Fibroblast of skin of left quadriceps (primary cell): ENCODE measurements around the gene H19.

Experiments used
- DNase-seq, 2 experiments: peaks; one replicate each; pipeline ENCODE4 v3.0.0-alpha.2; 2013; ENCODE audit warnings: low read depth in 2 of 2

H19 gene

DNA sequence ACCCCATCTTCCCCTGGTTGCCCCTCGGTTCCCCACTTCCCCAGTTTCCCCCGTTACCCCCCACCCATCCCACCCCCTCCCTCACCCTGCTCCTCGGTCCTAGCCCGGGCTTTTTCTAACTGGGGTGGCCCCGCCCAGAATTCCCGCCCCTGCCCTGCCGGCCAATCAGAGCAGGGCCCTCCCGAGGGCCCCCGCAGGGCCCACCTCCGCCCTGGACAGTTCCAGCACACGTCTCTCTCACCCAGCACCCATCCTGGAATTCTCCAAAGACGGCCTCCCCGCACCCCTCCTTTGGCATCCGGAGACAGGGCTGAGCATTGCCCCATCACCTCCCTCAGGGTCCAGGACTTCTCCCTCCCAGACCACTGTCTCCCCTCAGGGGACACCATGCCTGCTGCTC lies at the start of gene H19:
H19 (minus strand) TSS at position 88 of the 400 bp plus-strand sequence.
- DNase-seq: no peak

DNA sequence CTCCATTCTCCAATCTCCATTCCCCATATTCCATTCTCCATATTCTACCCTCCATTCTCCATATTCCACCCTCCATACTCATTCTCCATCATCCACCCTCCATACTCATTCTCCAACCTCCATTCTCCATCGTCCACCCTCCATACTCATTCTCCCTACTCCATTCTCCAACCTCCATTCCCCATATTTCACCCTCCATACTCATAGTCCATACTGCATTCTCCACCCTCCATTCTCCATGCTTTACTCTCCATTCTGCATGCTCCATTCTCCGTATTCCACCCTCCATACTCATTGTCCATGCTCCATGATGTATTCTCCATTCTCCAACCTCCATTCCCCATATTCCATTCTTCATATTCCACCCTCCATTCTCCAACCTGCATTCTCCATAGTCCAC lies 44.3 kb upstream of the H19 start:
- no peak for DNase-seq

DNA sequence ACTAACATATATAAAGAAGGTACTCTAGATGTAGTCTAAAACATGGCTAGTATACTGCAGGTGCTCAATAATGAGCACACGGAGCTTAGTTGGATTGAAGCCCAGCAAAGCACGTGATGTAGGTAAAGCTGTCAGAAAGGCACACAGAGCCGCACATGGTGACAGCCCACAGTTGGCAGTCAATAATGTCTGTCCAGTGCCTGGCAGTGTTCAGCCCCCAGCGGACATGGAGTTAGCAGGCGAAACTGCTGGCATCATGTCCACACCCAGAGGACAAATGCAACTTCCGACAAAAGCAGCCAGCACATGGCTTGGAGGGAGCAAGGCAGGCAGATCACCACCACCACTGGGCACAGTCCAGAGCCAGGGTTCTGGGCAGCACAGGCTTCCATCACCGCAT lies 43.5 kb upstream of the H19 start:
- DNase-seq: no peak

DNA sequence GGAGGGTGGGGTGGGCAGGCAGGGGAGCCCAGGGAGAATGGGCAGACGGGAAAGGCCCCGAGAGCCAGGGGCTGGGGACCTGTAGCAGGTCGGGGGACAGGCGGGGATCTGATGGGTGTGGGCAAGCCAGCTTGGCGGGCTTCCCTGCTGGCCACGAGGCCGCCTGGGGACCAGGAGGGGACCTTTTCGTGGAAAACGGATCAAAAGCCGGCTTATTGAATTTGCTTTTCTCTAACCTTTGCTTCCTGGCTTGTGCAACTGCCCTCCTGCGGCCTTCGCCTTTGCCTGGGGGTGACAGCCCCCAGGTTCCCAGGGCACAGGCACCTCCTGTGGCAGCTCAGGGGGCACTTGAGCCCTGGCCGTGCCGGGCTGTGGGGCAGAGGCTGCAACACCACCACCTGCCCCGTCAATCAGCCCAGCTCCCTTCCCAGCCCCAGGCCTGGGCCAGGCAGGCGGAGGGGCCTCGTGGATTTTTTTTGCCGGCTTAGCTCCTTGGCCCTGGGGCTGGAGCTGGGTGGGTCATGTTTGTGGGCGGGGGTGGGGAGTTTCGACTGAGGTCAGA lies 41.6 kb upstream of the H19 start:
- DNase-seq: no peak

DNA sequence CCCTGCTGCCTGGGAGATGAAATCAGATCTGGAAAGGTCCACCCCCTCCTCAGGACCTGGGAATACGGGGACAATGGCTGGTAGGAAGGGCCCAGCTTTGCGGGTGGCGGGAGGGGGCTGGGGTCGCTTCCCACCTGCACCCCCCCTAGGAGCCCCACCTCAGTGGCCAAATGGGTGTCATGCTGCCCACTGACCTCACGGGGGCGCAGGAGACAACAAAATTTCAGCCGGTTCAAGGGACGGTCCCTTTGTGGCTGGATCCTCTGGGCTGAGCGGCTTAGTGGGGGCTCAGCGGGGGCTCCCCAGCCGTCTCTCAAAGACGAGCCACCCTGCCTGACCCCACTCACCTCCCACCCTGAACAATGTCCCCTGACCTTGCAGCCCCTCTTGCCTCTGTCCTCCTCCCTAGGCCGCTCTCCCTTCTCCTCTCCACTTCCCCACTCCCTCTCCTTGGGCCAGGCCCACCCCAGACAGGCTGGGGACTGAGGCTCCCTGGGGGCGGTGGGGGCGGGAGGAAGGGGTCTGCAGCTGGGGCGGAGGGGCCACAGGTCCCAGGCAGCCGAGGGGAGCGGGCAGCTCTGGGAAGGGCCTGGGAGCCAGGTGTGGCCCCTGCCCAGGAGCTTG lies 39.3 kb upstream of the H19 start:
- no peak for DNase-seq

DNA sequence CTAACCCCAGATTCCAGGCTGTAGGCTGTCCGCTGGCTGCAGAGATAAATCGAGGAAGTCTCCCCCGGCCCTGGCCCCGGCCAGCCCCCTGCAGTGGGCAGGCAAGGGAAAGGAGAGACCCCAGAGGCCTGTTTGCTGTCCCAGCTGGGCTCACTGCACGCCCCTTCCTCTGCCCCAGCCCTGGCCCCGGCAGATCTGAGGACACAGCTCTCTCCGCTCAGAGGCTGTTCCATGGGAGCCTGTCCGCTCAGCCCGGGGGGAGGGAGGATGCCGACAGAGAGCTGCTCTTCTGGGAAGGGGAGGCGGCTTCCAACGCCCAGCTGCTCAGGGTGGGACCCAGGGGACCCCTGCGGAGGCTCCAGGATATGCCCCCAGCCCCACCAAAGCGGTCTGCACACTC lies 37.7 kb upstream of the H19 start:
- no peak for DNase-seq

DNA sequence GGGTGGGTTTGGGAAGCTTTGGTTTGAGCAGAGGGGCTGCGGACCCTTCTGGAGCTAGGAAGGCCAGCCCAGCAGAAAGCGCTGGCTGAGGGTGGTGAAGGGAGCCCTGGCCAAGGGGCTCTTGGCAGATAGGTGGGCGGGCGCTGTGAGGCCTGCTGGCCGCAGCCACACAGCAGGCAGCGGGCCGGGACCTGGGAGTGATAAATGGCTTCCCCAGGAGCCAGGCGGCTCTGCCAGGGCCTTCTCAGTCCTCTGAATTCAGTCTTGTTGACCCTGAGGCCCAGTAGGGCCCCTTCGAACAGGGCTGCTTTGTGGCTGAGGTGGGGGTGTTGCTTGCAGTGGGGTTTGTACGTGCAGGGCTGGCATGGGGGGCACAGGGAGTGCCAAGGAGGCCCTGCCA lies 33.4 kb upstream of the H19 start:
- no peak for DNase-seq

DNA sequence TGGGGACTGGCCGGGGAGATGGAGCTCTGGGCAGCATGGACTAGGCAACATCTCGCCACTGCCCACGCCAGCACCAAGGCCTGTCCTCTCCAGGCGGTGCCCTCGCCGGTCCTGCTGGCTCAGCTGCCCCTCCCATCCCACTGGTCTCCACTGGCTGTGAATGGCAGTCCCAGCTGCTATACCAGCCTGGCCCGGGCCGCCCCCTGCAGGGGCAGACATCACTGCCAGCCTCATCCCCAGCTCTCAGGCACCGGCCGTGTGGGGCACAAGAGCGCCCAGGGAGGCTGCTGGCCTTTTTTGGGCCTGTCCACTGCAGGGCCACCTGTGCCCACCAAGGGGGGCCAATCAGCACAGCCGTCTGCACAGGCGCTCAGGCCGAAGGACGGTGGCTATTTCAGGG lies 30.1 kb upstream of the H19 start:
- no peak for DNase-seq

DNA sequence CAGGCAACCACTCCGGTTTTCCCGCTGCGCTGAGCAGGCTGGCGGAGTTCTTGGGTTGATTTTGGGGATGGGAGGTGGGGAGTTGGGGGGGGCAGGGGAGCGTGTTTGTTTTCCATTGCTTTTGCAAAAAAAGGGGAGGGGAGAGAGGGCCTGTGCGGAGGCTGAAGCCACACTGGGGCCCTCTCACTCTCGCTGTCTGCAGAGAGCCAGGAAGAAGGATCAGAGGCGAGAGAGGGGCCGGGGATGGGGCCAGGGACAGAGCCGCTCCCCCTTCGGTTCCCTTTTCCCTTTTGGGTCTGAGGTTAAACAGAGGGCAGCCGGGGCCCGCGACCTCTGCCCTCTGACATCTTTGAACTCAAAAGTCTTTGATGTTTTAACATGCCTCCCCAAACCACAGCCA lies 17.4 kb upstream of the H19 start:
- no peak for DNase-seq

DNA sequence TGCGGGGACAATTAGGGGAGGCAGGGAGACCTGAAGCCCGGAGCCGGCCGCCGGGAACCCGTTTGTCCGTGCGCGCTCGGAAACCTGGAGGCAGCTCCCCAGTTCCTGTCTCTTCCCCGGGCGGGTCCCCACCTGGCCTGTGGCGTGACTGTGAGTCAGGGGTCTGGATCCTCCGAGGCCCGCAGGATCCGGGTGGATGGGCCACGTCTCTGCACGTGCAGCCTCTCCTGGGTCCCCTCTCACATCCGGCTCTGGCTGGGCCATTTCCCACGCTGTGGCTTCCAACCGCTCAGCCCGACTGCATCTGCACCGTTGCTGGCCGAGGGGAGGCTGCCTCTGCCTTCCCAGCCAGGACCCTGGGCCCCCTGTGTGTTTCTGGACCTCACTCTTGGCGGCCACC lies 14.8 kb upstream of the H19 start:
- no peak for DNase-seq

DNA sequence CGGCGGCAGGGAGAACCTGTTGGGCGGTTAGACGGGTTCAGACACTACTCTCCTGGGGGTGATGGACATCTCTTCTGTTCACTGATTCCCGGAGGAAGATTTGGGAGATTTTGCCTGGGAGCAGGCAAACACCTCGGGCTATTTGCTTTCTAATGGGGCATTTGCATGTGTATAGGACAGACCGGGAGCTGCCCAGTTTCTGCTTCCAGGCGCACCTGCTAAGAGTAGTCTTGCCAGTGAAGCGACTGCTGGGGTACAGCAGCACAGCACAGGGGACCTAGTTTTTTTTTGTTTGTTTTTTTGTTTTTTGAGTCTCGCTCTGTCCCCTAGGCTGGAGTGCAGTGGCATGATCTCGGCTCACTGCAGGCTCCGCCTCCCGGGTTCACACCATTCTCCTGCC lies 6.8 kb upstream of the H19 start:
- DNase-seq: no peak

DNA sequence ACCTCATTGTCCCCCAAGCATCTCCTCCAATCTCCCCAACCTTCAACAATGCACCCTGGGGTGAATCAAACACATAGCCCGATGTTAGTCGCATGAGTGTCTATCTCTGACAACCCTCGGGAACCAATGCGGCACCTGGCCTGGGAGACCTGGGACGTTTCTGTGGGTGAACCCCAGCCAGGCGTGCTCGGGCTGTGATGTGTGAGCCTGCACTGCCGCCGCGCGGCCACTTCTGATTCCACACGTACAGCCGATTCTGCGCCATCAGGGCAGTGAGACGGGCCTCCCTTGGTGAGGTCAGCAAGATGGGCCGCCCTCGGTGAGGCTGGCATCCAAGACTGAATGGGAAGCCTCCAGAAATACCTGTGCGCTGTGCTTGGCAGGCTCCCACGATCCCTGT lies 5.2 kb upstream of the H19 start:
- DNase-seq: no peak

DNA sequence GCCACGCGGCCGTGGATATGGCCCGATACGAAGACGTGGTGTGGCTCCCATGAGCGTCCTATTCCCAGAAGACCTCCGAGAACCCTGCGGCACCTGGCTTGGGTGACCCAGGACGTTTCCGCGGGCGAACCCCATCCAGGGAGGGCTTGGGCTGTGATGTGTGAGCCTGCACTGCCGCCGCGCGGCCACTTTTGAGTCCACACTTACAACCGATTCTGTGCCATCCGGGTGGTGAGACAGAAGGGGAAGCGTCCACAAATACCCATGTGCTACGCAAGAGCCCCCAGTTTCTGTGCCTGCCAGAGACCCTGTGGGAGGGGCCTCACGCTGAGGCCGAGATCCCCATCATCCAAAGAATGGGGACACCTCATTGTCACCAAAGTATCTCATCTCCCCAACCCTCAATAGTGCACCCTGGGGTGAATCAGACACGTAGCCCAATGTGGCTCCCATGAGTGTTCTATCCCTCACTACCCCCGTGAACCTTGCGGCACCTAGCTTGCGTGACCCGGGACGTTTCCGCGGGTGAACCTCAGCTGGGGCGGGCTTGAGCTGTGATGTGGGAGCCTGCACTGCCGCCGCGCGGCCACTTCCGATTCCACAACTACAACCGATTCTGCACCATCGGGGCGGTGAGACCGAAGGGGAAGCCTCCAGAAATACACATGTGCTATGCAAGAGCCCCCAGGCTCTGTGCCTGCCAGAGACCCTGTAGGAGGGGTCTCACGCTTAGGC lies 4.6 kb upstream of the H19 start:
- DNase-seq: no peak

DNA sequence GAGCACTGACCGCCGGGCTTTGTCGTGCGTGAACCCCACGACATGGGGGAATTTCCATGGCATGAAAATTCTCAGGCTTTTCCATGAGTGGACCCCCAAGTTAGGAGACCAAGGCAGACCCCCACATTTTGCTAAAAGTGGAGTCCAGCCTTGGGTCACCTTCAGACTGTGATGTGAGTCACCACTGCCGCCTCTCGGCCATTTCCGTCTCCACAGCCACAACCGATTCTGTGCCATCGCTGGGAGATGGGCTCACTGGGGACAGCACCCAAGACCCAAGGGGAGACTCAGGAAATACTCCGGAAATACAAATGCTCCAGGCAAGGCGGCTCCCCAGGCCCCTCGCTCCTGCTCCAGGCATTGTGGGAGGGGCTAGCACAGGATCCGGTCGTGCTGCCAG lies 1.2 kb upstream of the H19 start:
- no peak for DNase-seq

DNA sequence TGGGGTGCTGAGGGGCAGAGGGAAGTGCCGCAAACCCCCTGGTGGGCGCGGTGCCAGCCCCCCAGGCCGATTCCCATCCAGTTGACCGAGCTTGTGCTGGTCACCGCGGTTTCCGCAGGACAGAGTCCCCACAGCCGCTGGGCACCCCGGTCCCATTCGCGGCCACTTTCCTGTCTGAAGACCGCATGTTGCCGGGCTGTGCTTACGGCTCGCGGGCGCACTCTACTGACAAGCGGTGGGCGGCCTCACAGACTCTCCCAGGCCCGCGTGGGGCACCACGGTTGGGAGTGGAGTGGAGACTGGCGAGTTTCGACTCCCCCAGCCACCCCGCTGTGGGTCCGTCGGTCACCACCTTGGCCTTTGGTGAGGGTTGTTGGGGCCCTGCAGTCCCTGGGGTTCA lies 648 bp upstream of the H19 start:
- no peak for DNase-seq

DNA sequence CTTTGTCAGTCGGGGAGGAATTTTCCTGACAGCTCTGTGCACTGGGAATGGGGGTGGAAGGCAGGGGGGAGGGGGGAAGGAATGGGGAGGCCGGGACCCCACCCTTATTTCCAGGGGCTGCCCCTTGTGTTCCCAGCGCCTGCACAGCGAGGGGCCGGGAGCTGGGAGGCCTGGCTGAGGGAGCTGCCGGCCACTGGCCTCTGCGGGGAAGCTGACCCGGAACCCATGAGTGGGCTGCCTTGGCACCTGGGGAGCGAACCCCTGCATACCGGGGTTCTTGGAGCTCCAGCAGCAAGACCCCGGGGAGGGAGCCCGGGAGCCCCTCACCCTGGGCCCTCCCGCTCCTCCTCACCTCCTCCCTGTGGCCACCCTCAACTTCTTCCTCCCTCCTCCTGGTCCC lies 3.5 kb downstream of the H19 start:
- no peak for DNase-seq

DNA sequence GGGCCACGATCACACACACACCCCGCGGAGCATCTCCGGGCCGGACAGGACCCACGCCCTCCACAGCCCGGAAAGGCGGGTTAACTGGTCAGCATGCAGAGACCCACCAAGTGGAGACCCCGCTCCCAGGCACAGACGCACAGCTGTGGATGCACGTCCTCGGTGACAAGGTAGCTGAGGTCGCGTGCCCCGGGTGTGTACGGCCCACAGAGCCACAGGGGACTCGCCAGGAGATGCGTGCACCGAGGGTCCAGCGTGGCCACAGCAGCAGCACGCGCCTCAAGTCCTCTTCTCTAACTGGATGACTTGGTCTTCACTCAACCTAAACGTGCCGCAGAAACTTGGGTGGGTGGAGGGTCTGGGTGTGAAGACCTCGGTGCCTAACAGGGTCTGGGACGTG lies 5.5 kb downstream of the H19 start:
- no peak for DNase-seq

DNA sequence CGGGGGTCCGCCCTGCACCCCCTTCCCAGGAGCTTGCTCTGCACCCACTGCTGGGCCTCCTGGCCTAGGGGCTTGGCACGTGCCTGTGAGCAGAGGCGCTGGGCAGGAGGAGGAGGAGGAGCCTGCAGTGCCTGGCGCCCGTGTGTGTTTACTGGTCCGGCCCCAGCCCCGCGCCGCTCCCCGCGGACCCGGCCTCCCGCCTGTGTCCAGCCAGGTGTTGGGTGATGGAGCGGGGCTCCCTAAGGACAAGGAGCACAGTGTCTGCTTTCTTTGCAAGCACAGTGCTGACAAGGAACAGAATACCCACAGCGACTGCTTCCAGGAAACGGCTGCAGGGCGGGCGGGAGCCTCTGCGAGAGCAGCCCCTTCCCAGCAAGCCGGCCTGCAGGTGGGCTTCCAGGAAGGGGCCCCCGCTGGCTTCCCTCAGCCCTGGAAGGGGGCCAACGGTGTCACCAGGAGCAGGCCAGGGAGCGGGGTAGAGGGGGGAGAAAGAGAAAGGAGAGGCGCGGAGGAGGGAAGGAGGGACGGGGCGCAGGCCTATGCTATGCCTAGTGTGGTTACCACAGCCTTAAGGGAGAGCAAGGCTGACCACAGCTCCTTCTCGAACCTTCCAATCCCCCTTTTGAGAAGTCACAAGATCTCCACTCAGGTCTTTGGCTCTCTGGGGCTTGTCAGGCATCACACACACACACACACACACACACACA lies 6.6 kb downstream of the H19 start:
- DNase-seq: no peak

DNA sequence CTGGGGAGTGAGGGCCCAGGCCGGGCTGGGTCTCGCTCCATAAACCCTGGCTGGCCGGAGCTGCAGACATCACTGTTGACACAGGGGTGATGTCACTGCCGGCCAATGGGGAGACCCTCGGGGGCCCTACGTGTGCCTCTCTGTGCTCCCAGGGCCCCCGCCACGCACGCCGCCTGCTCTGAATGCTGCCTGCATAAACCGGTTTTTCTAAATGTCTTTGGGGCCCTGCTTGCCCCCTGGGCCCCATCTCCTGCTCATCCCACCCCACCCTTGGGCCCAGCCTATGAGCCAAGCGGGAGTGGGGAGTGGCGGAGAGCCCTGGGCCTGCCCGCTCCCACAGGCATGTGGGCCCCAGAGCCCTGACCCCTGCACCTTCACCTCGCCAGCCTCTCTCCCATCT lies 7.7 kb downstream of the H19 start:
- DNase-seq: no peak

DNA sequence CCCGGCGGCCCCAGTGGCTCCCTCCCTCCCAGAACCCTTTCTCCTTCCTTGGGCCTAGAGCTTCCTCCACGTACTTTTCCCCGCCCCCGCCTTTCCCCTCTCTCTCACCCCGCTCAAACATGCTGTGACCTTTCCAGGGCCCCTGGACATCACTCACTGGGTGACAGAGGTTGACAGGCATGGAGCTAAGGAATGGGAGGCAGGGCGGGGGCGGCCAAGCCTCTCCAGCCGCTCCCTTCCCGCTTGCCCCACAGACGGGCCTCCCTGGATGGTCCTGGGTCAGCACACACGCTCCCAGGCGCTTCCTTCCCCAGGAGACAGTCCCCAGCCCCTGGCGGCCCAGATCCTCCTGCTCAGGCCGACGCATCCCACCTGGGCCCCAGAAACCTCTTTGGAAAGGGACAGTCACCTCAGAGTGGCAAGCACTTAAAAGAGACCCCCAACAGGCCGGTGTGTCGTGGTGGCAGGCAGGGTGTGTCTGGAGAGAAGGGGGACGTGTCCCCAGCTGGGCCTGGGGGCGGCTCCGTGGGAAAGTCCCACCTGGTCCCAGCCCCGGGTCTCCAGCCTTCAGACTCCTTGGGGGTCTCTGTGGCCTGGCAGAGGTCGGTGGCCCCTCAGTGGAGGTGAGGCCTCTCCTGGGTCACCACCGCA lies 8.8 kb downstream of the H19 start:
- DNase-seq: no peak

DNA sequence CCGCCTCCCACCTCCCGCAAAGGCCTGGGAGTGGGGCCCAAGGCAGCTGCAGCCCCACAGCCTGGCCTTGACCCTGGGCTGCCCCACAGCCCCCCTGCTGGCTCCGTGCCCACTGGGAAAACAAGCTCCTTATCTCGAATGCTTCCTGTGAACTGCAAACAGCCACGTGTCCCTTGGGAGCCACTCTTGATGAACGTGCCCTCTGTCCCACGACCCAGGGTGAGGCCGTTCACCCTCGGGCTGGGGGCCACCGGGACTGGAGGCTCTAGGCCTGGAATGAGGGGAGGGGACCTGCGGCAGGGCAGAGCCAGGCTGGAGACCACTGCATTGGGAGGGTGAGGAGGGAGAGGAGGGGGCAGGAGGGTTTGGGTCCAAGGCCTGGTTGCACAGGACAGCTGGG lies 9.5 kb downstream of the H19 start:
- DNase-seq: no peak

DNA sequence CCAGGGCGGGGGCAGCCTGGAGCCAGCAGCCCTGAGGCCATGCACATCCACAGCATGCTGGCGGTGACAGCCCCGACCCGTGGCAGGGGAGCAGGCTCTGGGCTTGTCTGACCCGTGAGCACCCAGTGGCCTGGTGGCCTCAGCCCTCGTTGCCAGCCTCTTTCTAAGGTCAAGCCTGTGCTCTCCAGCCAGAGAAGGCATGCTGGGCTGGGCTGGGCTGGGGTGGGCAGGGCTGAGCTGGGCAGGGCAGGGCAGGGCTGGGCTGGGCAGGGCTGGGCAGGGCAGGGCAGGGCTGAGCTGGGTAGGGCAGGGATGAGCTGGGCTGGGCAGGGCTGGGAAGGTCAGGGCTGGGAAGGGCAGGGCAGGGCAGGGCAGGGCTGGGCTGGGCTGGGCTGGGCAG lies 10.6 kb downstream of the H19 start:
- DNase-seq: no peak

DNA sequence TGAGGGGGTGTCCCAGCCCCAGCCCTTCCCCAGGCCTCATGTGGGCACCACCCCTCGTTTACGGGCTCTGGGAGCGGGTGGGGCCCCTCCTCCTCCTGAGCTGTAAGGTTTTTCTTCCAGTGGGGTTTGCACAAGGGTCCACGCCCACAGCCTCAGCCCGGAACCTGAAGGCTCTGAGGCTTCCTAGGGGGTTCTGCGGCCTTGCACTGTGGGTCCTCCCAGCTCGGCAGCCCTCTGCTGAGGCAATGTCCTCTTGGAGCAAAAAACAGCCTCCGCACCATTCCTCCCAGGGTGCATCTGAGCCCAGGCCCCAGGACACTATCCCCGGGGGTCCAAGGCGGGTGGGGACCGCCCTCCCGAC lies 14.1 kb downstream of the H19 start:
- DNase-seq: no peak
